Measurements from ENCODE around the gene LRRC46.

The LRRC46 gene

GRCh38 chr17:47879028-47879585 is 47.6 kb downstream of the LRRC46 start:
- no peak for DNase-seq

DNA sequence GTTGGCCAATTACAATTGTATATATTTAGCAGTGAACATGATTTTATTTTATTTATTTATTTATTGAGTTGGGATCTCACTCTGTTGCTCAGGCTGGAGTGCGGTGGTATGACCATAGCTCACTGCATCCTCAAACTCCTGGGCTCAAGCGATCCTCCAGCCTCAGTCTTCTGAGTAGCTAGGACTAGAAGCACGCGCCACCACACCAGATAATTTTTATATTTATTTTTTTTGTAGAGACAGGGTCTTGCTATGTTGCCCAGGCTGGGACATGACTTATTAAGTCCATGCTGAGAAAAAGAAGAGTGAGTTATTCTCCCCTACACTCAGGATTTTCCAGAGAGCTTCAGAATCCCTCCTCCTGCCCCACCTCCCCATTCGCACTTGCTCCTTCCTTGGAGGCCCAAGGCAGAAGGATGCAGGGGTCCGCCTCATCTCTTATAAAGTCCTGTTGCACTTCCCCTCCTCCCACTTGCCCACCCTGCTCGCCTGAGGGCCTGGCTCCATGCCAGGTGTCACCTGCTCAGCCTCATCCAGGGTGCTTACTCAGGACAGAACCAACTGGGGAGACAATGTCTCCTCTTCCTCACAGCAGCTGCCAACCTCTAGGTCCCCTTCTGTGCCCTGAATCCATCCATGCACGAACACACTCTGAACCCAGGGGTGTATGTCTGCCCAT is 48.4 kb downstream of the LRRC46 start:
- DNase-seq: no peak

DNA sequence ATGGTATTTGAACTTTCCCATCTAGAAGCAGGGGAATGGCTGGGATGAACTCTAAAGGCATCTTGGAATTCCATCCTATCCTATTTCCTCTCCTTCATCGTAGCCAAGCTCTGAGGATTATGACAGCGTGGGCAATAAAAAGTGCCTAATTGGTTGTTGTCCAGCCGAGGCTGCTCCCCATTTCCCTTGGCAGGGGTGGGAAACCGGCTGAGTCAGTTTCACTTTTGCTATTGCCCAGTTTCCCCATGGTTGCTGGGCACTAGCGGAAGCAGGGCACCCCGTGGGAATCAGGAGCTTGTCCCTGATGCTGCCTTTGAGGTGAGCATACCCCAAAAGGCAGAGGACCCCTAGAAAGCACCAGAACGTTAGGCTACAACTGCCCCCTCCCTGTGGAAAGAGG is 50.8 kb downstream of the LRRC46 start:
- DNase-seq: no peak

DNA sequence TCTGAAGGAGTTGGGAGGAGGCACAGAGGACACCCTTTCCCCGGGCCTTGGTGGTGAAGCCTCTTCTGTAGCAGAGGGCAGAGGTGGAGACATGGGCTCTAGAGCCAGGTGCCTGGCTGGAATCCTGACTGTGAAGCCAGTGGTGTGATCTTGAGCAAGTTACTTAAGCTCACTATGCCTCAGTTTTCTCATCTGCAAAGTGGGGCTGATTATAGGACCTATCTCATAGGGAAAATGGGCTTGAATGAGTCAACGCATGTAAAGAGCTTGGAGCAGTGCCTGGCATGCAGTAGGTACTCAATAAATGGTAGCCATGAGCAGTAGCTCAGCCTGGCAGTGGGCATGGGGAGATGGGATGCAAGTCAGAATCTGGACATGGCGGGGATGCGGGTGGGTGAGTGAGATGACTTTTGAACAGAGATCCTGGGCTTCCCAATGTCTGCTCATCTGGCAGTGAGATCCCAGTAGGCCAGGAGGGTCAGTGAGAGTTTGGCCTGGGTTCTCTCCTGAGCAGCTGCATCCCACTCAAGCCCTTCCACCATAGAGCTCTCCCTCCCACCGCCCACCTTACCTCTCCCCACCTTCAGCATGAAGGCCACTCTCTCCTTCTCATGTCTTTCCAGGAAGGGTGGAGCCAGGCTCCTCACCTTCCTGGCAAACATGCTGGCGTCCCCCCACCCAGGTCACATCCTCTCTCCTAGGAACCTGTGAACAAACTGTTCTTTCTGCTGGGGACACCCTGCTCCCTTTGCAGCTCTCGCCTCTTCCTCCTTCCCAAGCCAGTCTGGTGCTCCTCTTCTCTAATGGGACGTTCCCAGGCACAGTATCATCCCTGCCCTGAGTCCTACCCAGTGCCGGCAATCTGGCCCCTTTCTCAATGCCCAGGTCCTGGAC is 51.5 kb downstream of the LRRC46 start:
- DNase-seq: no peak

GRCh38 chr17:47883589-47884426 is 52.3 kb downstream of the LRRC46 start:
- no peak for DNase-seq

DNA sequence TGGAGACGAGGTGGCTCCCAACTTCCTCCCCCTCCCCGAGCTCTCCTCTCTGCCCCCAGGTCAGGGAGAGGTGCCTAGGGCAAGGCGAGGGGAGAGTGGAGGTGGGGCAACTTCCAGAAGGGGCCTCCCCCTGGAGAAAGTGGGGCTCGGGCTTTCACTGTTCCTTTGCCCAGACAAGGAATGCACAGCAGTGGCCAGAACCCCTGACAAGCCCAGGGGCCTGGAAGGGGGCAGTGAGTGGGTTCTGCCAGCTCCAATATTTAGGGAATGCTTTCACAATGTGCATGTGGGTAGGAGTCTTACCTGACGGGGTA is 52.9 kb downstream of the LRRC46 start:
- DNase-seq: no peak

GRCh38 chr17:47884905-47885730 is 53.6 kb downstream of the LRRC46 start:
- no peak for DNase-seq

Data from T-helper 9 cell (primary cell).